Measurements from ENCODE around the gene CDH4. TPM values are rescaled to one million over a fixed set of nuclear protein-coding genes. Genes with fewer than 3 reads are reported as not detected.

The CDH4 gene
- total RNA-seq, 6 experiments from 2014 or later = 5.8 to 12.8 (median 10.9) TPM

- peaks cover 43% of the 10 kb centered on the region for H3K4me1 Mint-ChIP-seq (ENCODE audit: low read depth)
- H3K36me3 Mint-ChIP-seq (ENCODE audit: low read depth) = peaks cover 9% of the 10 kb centered on the region; the same call in 1 of the 2 replicates
- no peaks in the 10 kb centered on the region for H3K9me3 Mint-ChIP-seq
- H3K4me3 Mint-ChIP-seq = no peak overlapping the region
- H3K27ac Mint-ChIP-seq = no peak overlapping the region
- TF ChIP-seq CTCF (IDR thresholded peaks at IDR 0.05) = no peak
- DNase-seq = no peak
- peaks cover 17% of the 10 kb centered on the region for H3K27me3 Mint-ChIP-seq (ENCODE audit: insufficient read depth)
These were observed 34.2 kb upstream of the CDH4 start for GRCh38 chr20:61217848-61218247.

GRCh38 chr20:61219021-61219431 lies 33.0 kb upstream of the CDH4 start:
- no peaks in the 10 kb centered on the region for H3K9me3 Mint-ChIP-seq
- peak overlapping the region; percentile 35; the same call in 1 of the 2 replicates for H3K27ac Mint-ChIP-seq
- DNase-seq = peak; percentile 49
- H3K36me3 Mint-ChIP-seq (ENCODE audit: low read depth) = peaks cover 9% of the 10 kb centered on the region; the same call in 1 of the 2 replicates
- H3K4me1 Mint-ChIP-seq (ENCODE audit: low read depth) = peaks cover 43% of the 10 kb centered on the region
- no peak overlapping the region for H3K4me3 Mint-ChIP-seq
- peaks cover 18% of the 10 kb centered on the region for H3K27me3 Mint-ChIP-seq (ENCODE audit: insufficient read depth)
- no peak for TF ChIP-seq CTCF (IDR thresholded peaks at IDR 0.05)

GRCh38 chr20:61220131-61220530 lies 31.9 kb upstream of the CDH4 start:
- H3K27me3 Mint-ChIP-seq (ENCODE audit: insufficient read depth) = peaks cover 18% of the 10 kb centered on the region
- peaks cover 9% of the 10 kb centered on the region; the same call in 1 of the 2 replicates for H3K36me3 Mint-ChIP-seq (ENCODE audit: low read depth)
- no peak for TF ChIP-seq CTCF (IDR thresholded peaks at IDR 0.05)
- no peak overlapping the region for H3K4me3 Mint-ChIP-seq
- no peak for DNase-seq
- no peaks in the 10 kb centered on the region for H3K9me3 Mint-ChIP-seq
- H3K27ac Mint-ChIP-seq = no peak overlapping the region
- H3K4me1 Mint-ChIP-seq (ENCODE audit: low read depth) = peaks cover 43% of the 10 kb centered on the region

GRCh38 chr20:61220626-61221325 lies 31.3 kb upstream of the CDH4 start:
- H3K36me3 Mint-ChIP-seq (ENCODE audit: low read depth) = peaks cover 9% of the 10 kb centered on the region; the same call in 1 of the 2 replicates
- no peak overlapping the region for H3K4me3 Mint-ChIP-seq
- H3K4me1 Mint-ChIP-seq (ENCODE audit: low read depth) = peaks cover 43% of the 10 kb centered on the region
- TF ChIP-seq CTCF (IDR thresholded peaks at IDR 0.05) = no peak
- DNase-seq = no peak
- no peaks in the 10 kb centered on the region for H3K9me3 Mint-ChIP-seq
- peaks cover 18% of the 10 kb centered on the region for H3K27me3 Mint-ChIP-seq (ENCODE audit: insufficient read depth)
- no peak overlapping the region for H3K27ac Mint-ChIP-seq

- H3K27me3 Mint-ChIP-seq (ENCODE audit: insufficient read depth) = peaks cover 9% of the 10 kb centered on the region
- no peak overlapping the region for H3K27ac Mint-ChIP-seq
- no peak for TF ChIP-seq CTCF (IDR thresholded peaks at IDR 0.05)
- peaks cover 38% of the 10 kb centered on the region for H3K4me1 Mint-ChIP-seq (ENCODE audit: low read depth)
- H3K36me3 Mint-ChIP-seq (ENCODE audit: low read depth) = peaks cover 5% of the 10 kb centered on the region; the same call in 1 of the 2 replicates
- no peak overlapping the region for H3K4me3 Mint-ChIP-seq
- no peak for DNase-seq
- no peaks in the 10 kb centered on the region for H3K9me3 Mint-ChIP-seq
These were observed 29.4 kb upstream of the CDH4 start for GRCh38 chr20:61222699-61223098.
